ENCODE data around the gene GMPR2. TPM values are rescaled to one million over a fixed set of nuclear protein-coding genes. Genes with fewer than 3 reads are reported as not detected.

The GMPR2 gene
- total and polyA plus RNA-seq, 2 of the 13 experiments (the other 11 are each of a cell fraction or from before 2014, with no cell fraction given): 210 to 273 TPM

DNA sequence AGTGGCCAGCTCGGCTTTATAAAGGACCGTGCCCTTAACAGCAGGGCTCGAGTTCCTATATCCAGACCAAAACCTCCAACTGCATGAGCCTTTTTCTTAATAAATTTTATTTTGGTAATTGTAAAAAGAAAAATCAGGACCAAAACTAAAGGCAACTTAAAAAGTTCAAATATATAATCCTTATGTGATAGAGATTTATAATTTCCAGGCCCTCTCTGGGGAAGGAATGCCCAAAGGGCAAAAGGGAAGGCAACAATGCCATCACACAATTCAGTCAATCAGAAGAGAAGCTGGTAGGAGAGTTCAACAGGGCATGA is 43.7 kb upstream of the GMPR2 start (continued):
- TF ChIP-seq HDAC6 (IDR thresholded peaks at IDR 0.05; ENCODE audit: low read depth, low read length): peak; percentile 83; the same call in 1 of the 2 replicates
- TF ChIP-seq ZNF232 (CRISPR knock-in tag; IDR thresholded peaks at IDR 0.05; ENCODE audit: borderline replicate concordance): no peak
- no peak for TF ChIP-seq GTF2F1 (IDR thresholded peaks at IDR 0.05; ENCODE audit: low read length)
- TF ChIP-seq ZBTB39 (CRISPR knock-in tag; IDR thresholded peaks at IDR 0.05): no peak
- TF ChIP-seq, protein P1, sequence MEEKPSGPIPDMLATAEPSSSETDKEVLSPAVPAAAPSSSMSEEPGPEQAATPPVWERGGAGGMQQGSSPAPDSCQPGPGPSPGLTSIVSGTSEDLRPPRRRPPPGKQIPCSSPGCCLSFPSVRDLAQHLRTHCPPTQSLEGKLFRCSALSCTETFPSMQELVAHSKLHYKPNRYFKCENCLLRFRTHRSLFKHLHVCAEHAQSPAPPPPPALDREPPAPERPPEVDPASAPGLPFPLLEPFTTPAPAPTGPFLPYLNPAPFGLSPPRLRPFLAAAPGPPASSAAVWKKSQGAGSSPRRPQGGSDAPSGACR (CRISPR knock-in tag; IDR thresholded peaks at IDR 0.05): no peak
- no peak for TF ChIP-seq ZNF496 (CRISPR knock-in tag; IDR thresholded peaks at IDR 0.05; ENCODE audit: insufficient replicate concordance)
- TF ChIP-seq ZFP36L2 (CRISPR knock-in tag; IDR thresholded peaks at IDR 0.05): no peak
- TF ChIP-seq, protein P2, sequence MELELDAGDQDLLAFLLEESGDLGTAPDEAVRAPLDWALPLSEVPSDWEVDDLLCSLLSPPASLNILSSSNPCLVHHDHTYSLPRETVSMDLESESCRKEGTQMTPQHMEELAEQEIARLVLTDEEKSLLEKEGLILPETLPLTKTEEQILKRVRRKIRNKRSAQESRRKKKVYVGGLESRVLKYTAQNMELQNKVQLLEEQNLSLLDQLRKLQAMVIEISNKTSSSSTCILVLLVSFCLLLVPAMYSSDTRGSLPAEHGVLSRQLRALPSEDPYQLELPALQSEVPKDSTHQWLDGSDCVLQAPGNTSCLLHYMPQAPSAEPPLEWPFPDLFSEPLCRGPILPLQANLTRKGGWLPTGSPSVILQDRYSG (CRISPR knock-in tag; IDR thresholded peaks at IDR 0.05): no peak
- TF ChIP-seq, protein P3, sequence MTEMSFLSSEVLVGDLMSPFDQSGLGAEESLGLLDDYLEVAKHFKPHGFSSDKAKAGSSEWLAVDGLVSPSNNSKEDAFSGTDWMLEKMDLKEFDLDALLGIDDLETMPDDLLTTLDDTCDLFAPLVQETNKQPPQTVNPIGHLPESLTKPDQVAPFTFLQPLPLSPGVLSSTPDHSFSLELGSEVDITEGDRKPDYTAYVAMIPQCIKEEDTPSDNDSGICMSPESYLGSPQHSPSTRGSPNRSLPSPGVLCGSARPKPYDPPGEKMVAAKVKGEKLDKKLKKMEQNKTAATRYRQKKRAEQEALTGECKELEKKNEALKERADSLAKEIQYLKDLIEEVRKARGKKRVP (CRISPR knock-in tag; IDR thresholded peaks at IDR 0.05): 0 out of 4 replicates have a peak, but pooled peaks of 1 of the 2 experiments have one; percentile 29
- no peak for TF ChIP-seq ZBTB49 (CRISPR knock-in tag; IDR thresholded peaks at IDR 0.05; ENCODE audit: borderline replicate concordance)
- TF ChIP-seq, protein P4, sequence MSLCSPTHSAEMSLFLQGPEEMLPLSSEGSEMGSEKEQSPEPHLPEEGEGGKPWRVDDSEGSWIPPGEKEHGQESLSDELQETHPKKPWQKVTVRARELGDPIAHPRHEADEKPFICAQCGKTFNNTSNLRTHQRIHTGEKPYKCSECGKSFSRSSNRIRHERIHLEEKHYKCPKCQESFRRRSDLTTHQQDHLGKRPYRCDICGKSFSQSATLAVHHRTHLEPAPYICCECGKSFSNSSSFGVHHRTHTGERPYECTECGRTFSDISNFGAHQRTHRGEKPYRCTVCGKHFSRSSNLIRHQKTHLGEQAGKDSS (CRISPR knock-in tag; IDR thresholded peaks at IDR 0.05; ENCODE audit: borderline replicate concordance, low read depth): no peak
- TF ChIP-seq BORCS8-MEF2B (CRISPR knock-in tag; IDR thresholded peaks at IDR 0.05): no peak
- peak; percentile 3; the same call in 1 of the 2 replicates for TF ChIP-seq FLYWCH1 (CRISPR knock-in tag; IDR thresholded peaks at IDR 0.05)
- TF ChIP-seq PHF21A (CRISPR knock-in tag; IDR thresholded peaks at IDR 0.05): no peak
- TF ChIP-seq, protein P5, sequence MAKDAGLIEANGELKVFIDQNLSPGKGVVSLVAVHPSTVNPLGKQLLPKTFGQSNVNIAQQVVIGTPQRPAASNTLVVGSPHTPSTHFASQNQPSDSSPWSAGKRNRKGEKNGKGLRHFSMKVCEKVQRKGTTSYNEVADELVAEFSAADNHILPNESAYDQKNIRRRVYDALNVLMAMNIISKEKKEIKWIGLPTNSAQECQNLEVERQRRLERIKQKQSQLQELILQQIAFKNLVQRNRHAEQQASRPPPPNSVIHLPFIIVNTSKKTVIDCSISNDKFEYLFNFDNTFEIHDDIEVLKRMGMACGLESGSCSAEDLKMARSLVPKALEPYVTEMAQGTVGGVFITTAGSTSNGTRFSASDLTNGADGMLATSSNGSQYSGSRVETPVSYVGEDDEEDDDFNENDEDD (CRISPR knock-in tag; IDR thresholded peaks at IDR 0.05; ENCODE audit: borderline replicate concordance): no peak
